Activated T-helper 17 cell treated with anti-CD3 and anti-CD28 coated beads, Interleukin-2, amount 50 U/mL, for 72 hours (primary cell): Measurements from ENCODE around the gene MALRD1. TPM values are rescaled to one million over a fixed set of nuclear protein-coding genes. Genes with fewer than 3 reads are reported as not detected.
"Not testable (repeated sequence)": the region's sequence is repeated elsewhere in the genome, so short reads cannot be mapped to it uniquely, and the experiment has no call there.

Source experiments
- ATAC-seq: fragments of 150-1000 bp; cut with Tn5 transposase; replicated peaks from 2 replicates; pipeline ENCODE4 v1.10.0; 2021; ENCODE audit warnings: mild to moderate bottlenecking, moderate library complexity
- H3K27ac Mint-ChIP-seq: one replicate; pipeline ENCODE4 v1.8.0; 2022; ENCODE audit warnings: mixed read lengths
- H3K27me3 Mint-ChIP-seq: one replicate; pipeline ENCODE4 v1.8.0; 2022; ENCODE audit warnings: mixed read lengths
- H3K36me3 Mint-ChIP-seq: one replicate; pipeline ENCODE4 v1.8.0; 2022; ENCODE audit warnings: low read depth, mild to moderate bottlenecking, mixed read lengths
- H3K4me1 Mint-ChIP-seq: one replicate; pipeline ENCODE4 v1.8.0; 2022; ENCODE audit warnings: mixed read lengths
- H3K4me3 Mint-ChIP-seq: one replicate; pipeline ENCODE4 v1.8.0; 2022; ENCODE audit warnings: mild to moderate bottlenecking, mixed read lengths
- H3K9me3 Mint-ChIP-seq: one replicate; pipeline ENCODE4 v1.8.0; 2022; ENCODE audit warnings: mixed read lengths
- total RNA-seq, 2 donors: library from RNA; stranded (reverse); gene quantifications; one replicate each; pipeline ENCODE4 v1.2.3, GENCODE V29; 2022

The MALRD1 gene
- total RNA-seq, 2 donors from 2014 or later: not detected

DNA sequence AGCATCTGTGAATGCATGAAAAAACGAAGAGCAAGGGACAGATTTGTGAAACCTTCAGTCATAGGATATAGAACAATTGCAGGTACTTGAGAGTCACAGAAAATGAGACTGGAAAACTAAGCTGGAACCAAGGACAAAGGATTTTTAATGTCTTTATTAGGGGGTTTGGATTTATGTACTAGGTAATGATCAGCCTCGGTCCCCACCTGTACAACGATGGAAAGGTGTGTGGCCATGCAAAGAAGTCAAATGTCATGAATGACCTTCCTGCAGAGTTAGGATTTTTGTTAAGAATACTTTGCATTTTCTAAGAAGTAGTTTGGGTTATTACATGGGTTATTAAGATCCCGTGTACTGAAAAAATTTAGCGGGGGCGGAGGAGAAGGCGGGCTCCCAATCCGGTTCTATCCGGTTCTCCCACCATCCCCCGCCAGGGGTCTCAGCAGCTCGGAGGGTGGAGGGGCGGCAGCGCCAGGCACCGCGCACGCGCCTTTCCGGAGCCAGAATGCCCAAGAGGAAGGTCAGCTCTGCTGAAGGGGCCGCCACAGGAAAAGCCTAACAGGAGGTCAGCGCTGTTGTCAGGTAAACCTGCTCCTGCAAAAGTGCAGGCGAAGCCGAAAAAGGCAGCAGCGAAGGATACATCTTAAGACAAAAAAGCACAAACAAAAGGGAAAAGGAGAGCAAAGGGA lies 440.1 kb downstream of the MALRD1 start:
- H3K36me3 Mint-ChIP-seq: no peaks in the 10 kb centered on the region
- no peak overlapping the region for H3K27ac Mint-ChIP-seq
- H3K4me3 Mint-ChIP-seq: no peak overlapping the region
- no peaks in the 10 kb centered on the region for H3K4me1 Mint-ChIP-seq
- H3K27me3 Mint-ChIP-seq: no peaks in the 10 kb centered on the region
- ATAC-seq: no peak
- H3K9me3 Mint-ChIP-seq: peaks cover 5% of the 10 kb centered on the region

DNA sequence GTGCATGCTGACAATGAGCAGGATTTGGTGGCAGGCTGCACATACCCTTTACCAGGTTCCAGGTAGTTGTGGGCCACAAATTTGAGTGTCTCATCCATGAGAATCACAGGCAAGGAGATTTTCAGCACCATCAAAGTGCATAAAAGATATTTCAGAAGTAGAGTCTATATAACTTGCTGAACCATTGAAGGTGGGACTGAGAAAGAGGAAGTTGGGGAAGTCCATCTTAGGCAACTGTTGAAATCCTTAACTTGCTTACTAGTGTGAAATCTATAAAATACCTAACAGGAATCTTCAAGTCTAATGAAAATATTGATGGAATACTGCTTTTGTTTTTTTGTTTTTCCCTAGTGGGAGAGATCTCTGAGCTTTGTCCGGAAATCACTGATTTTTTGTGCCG lies 442.6 kb downstream of the MALRD1 start:
- H3K36me3 Mint-ChIP-seq: no peaks in the 10 kb centered on the region
- peaks cover 16% of the 10 kb centered on the region for H3K9me3 Mint-ChIP-seq
- no peak overlapping the region for H3K27ac Mint-ChIP-seq
- ATAC-seq: no peak
- H3K4me3 Mint-ChIP-seq: no peak overlapping the region
- no peaks in the 10 kb centered on the region for H3K4me1 Mint-ChIP-seq
- no peaks in the 10 kb centered on the region for H3K27me3 Mint-ChIP-seq

DNA sequence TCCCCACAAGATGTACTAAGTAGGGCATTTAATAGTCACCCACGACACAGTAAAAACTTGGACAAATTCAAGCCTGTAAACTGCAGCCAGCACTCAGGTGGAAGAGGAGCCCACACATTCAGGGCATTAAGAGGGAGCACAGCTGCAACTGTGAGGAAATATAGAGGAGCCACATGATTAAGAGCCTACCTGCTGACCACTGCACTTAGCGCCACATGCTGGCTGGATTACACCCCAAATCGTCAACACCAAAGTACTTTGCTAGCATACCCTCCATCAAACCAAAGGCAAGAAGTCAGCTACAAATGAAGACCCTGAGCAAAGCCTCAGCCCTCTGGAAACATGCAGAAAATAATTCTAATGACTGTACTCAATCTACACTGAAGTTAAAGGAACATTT lies 445.3 kb downstream of the MALRD1 start:
- no peaks in the 10 kb centered on the region for H3K4me1 Mint-ChIP-seq
- peaks cover 18% of the 10 kb centered on the region for H3K9me3 Mint-ChIP-seq
- no peak overlapping the region for H3K27ac Mint-ChIP-seq
- no peak for ATAC-seq
- H3K4me3 Mint-ChIP-seq: no peak overlapping the region
- H3K27me3 Mint-ChIP-seq: no peaks in the 10 kb centered on the region
- no peaks in the 10 kb centered on the region for H3K36me3 Mint-ChIP-seq

DNA sequence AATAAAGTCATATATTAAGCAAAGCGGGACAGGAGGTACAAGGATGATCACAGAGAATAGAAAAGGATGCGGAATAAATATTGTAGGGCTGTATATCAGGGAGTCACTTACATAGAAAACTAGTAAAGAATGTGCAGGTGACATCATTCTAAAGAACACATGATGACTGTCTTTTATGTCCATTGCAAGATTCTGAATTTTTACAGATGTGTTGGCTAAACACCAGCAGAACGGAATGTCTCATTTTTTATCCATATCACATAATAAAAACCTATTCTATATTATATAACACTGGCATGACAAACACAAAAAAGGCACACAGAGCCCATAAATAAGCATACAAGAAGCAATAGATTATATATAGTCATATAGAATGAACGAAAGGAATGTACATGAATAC lies 448.4 kb downstream of the MALRD1 start:
- Mint-ChIP-seq H3K36me3 (no peaks in the 10 kb centered on the region), H3K9me3 (peaks cover 22% of the 10 kb centered on the region), H3K4me3 (no peak overlapping the region)

DNA sequence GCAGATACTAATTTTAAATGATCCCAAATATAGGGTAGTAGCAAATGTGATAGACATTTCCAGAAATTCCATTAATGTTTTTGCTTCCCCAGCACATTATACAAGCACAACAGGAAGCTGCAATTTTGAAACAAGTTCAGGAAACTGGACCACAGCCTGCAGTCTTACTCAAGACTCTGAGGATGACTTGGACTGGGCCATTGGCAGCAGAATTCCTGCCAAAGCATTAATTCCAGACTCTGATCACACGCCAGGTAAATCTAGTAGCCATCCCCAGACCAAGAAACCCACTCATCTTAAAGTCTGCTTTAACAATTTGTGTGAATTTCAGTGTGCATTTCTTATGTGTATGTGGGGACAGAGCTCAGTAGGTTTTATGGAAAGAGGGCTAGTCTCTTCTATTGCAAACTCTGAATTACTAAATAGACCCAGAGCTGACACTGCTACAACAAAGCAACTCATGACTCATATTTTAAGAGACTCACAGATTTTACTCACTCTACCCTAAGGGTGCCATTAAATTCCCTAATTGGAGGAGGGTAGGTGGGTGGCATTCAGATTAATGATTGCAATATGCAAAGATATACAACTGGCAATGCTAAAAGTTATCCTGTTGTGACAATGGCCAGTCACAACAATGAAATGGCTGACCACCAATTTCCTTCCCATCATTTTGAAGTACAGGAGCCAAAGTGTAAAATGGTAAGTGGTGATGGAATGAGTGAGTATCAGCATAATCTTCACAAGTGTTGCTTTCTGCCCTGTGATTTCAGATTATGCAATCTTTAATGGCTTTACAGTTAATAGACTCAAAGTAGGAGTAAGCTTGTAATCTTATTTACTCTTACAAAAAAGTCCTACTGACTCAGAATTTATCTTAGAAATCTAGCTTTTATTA lies 450.0 kb downstream of the MALRD1 start:
- no peak for ATAC-seq
- Mint-ChIP-seq H3K4me1 (no peaks in the 10 kb centered on the region), H3K36me3 (no peaks in the 10 kb centered on the region), H3K27me3 (no peaks in the 10 kb centered on the region), H3K4me3 (no peak overlapping the region), H3K9me3 (peaks cover 22% of the 10 kb centered on the region), H3K27ac (no peak overlapping the region)

More for the DNA sequence above, 448.4 kb downstream of the MALRD1 start:
- no peak for ATAC-seq
- Mint-ChIP-seq H3K4me1 (no peaks in the 10 kb centered on the region), H3K27ac (no peak overlapping the region), H3K27me3 (no peaks in the 10 kb centered on the region)

DNA sequence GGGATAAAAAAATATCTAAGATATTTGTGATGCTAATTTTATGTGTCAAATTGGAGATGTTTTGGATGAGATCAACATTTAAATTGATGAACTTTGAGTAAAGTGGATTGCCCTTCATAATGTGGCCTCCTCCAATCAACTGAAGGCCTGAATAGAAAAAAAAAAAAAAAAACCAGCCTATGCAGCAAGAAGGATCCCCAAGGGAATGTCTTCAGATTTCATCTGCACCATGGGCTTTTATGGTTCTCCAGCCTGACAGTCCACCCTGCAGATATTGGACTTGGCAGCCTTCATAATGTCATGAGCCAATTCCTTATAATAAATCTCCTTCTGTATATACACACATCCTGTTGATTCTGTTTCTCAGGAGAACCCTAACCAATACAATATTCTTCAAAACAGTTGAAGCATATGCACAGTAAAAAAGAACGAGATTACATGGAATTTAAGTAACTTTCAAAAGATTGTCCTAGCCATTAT lies 450.7 kb downstream of the MALRD1 start:
- Mint-ChIP-seq H3K4me1 (no peaks in the 10 kb centered on the region), H3K9me3 (peaks cover 20% of the 10 kb centered on the region), H3K4me3 (no peak overlapping the region), H3K27ac (no peak overlapping the region), H3K36me3 (no peaks in the 10 kb centered on the region), H3K27me3 (no peaks in the 10 kb centered on the region)
- no peak for ATAC-seq

DNA sequence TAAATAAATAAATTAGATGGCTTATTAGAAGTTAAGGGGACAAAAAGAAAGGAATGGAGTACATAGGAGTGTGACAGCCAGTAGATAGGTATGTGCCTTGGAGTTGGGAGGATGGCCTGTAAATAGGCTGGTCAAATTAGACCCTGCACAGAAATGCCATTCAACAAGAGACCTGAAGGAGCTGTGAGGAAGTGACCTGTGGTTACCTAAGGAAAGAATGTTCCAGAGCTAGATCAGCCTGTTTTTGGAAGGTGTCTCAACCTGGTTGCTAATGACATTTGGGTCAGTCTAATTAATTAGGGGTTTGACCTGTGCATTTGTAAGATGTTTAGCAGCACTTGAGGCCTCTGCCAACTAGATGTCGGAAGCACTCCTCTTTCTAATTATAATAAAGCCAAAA lies 452.4 kb downstream of the MALRD1 start:
- Mint-ChIP-seq H3K27me3 (no peaks in the 10 kb centered on the region), H3K27ac (no peak overlapping the region), H3K4me3 (no peak overlapping the region), H3K4me1 (no peaks in the 10 kb centered on the region), H3K36me3 (no peaks in the 10 kb centered on the region), H3K9me3 (peaks cover 13% of the 10 kb centered on the region)
- ATAC-seq: no peak

DNA sequence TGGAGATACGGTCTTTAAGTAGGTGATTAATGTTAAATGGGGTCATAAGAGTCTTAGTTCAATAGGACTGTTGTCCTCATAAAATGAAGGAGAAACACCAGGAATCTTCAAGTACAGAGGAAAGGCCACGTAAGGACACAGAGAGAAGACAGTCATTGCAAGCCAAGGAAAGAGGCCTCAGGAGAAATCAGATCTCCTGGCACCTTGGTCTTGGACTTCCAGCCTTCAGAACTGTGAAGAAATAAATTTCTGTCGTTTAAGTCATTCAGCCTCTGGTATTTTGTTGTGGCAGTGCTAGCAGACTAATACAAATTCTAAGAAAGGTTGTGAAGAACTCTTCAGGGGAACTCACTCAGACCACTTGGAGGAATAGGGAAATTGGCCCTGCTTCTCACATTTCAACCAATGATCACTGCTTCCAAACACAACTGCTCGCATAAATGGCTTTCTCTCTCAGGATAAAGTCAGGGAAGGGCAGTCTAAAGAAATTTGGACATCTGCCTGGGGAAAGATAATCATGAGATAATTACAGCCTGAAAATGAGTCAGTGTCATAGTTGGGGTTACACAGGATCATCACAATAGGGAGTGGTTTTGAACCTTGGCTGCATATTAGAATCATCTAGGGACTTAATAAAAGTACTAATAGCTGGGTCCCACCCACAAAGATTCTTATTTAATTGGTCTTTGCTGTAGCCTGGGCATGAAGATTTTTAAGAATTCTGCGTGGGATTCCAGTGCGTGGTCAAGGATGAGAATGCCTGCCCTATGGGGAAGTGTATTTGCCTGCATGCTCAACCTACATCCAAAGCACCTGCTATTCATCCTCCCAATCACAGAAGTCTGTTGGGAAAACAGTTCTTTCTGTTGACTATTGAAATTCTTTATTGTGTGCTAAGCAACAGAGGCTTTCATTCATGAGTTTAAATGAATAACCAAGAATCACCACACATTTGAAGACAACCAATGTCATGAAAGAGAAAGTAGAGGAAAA lies 457.0 kb downstream of the MALRD1 start:
- H3K9me3 Mint-ChIP-seq: peaks cover 4% of the 10 kb centered on the region
- no peak for ATAC-seq
- H3K4me1 Mint-ChIP-seq: no peaks in the 10 kb centered on the region
- H3K27me3 Mint-ChIP-seq: no peaks in the 10 kb centered on the region
- H3K36me3 Mint-ChIP-seq: no peaks in the 10 kb centered on the region
- no peak overlapping the region for H3K4me3 Mint-ChIP-seq
- H3K27ac Mint-ChIP-seq: no peak overlapping the region

DNA sequence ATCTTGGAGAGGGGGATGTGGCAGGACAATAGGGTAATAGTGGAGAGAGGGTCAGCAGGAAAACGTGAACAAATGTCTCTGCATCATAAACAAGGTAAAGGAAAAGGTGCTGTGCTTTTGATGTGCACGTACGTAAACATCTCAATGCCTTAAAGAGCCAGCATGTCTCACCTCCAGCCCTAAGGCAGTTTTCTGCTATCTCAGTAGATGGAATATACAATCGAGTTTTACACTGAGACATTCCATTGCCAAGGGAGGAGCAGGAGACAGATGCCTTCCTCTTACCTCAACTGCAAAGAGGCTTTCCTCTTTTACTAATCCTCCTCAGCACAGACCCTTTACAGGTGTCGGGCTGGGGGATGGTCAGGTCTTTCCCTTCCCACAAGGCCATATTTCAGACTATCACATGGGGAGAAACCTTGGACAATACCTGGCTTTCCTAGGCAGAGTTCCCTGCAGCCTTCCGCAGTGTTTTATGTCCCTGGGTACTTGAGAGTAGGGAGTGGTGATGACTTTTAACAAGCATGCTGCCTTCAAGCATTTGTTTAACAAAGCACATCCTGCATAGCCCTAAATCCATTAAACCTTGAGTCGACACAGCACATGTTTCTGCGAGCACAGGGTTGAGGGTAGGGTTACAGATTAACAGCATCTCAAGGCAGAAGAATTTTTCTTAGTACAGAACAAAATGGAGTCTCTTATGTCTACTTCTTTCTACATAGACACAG lies 461.6 kb downstream of the MALRD1 start:
- not testable (repeated sequence) for H3K36me3 Mint-ChIP-seq, H3K27me3 Mint-ChIP-seq, H3K4me1 Mint-ChIP-seq, H3K9me3 Mint-ChIP-seq, ATAC-seq, H3K27ac Mint-ChIP-seq, H3K4me3 Mint-ChIP-seq

DNA sequence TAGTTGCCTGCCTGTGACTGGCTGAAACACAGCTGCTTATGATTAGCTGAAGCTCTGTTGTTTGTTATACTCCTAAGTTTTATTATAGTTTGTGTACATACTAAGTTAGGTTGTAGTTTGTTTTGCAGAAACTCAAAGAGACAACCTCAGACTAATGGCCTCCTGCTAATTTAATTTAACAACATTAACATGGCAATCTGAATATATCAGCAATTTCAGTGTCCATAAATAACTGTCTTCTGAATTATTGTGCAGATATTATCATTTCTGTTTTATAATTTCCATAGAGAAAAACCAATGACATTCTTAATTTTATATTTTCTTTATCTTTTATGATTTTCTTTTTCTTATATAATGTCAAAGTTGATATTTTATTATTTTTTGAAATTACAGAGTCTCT lies 469.5 kb downstream of the MALRD1 start:
- Mint-ChIP-seq H3K4me1 (no peaks in the 10 kb centered on the region), H3K36me3 (no peaks in the 10 kb centered on the region), H3K27me3 (no peaks in the 10 kb centered on the region), H3K9me3 (peaks cover 6% of the 10 kb centered on the region), H3K27ac (no peak overlapping the region), H3K4me3 (no peak overlapping the region)
- ATAC-seq: no peak

DNA sequence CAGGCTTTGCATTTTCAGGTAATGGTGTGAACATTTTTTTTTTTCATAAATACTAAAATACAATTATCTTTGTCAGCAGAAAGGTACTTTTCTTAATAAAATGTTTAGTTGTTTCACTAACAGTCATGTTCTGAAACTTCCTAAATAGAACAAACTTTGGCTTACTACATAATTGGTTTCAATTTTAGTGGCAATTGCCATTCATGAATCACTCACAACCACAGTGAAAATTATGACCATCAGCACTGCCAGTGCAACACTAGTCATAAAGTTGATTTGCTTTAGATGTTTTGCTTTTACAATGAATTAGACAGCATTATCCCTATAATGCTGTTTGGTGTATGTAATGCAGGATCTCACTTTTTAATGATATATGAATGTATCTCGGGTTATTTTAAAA lies 470.0 kb downstream of the MALRD1 start:
- peak; percentile 29 for ATAC-seq
- Mint-ChIP-seq H3K36me3 (no peaks in the 10 kb centered on the region), H3K4me1 (no peaks in the 10 kb centered on the region), H3K27me3 (no peaks in the 10 kb centered on the region), H3K9me3 (peaks cover 6% of the 10 kb centered on the region), H3K27ac (no peak overlapping the region), H3K4me3 (no peak overlapping the region)

DNA sequence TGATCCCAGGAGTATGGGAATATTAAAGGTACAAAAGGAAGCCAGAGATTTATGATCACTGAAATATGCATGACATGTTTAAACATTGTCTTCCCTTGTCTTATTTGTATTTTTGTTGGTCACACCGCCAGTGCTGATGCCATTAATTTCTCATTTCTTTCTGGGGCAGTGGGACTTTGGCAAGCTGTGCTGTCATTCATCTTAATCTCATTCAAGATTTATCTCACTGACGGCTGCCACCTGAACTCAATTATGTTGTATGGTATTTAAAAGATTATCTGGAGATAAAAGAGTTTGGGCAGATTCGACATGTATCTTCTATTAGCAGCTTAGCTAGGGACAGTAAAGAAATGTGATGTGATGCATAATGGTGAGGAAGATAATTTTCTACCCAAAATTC lies 482.7 kb downstream of the MALRD1 start:
- Mint-ChIP-seq H3K4me3 (no peak overlapping the region), H3K9me3 (peaks cover 4% of the 10 kb centered on the region), H3K27me3 (no peaks in the 10 kb centered on the region), H3K27ac (no peak overlapping the region), H3K4me1 (no peaks in the 10 kb centered on the region), H3K36me3 (no peaks in the 10 kb centered on the region)
- ATAC-seq: no peak

DNA sequence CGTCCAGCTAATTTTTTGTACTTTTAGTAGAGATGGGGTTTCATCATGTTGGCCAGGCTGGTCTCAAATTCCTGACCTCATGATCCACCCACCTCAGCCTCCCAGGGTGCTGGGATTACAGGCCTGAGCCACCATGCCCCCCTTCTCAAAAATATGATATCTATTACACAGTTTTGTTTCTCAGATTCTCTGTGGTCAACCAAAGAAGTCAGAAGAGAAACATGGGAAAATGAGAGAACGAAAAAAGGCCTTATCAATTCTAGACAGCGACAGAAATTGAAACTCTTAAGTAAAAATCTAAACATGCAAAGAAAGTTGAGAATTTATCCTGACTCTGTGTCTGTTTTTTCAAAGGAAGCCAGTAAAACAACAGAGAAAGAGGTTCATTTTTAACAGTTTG lies 483.8 kb downstream of the MALRD1 start:
- Mint-ChIP-seq H3K27ac (no peak overlapping the region), H3K9me3 (peaks cover 8% of the 10 kb centered on the region), H3K4me3 (no peak overlapping the region), H3K4me1 (no peaks in the 10 kb centered on the region), H3K27me3 (no peaks in the 10 kb centered on the region), H3K36me3 (no peaks in the 10 kb centered on the region)
- ATAC-seq: no peak

DNA sequence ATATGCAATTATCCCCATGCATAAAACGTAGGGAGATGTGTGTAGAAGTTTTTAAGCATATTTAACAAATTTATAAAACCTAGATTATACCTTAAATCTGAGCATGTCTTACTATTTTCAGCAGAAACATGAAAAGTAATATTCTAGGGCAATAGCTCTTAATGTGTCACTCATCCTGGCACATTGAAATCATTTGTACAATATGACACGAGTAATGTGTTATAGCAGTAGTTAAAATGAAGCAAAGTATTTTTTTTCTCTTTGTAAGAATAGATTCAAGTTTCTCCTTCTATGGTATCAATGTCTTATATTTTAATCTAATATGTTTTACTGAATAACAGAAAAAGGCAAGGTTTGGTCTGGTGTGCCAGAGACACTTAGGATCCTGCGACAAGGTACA lies 492.7 kb downstream of the MALRD1 start:
- no peaks in the 10 kb centered on the region for H3K27me3 Mint-ChIP-seq
- no peak overlapping the region for H3K4me3 Mint-ChIP-seq
- H3K36me3 Mint-ChIP-seq: no peaks in the 10 kb centered on the region
- H3K27ac Mint-ChIP-seq: no peak overlapping the region
- H3K9me3 Mint-ChIP-seq: peaks cover 16% of the 10 kb centered on the region
- no peaks in the 10 kb centered on the region for H3K4me1 Mint-ChIP-seq
- ATAC-seq: no peak
